NK-92 (cell line): ENCODE results near the gene NRF1.
A peak's percentile ranks its signal among the peaks of the same experiment; 100 is the strongest.
"Not testable (repeated sequence)": the region's sequence is repeated elsewhere in the genome, so short reads cannot be mapped to it uniquely, and the experiment has no call there.

Experiments used
- DNase-seq: peaks from one replicate; lab custom pipeline; 2025; ENCODE audit not compliant: unreplicated experiment; lab: John Stamatoyannopoulos, UW

The NRF1 gene

DNA sequence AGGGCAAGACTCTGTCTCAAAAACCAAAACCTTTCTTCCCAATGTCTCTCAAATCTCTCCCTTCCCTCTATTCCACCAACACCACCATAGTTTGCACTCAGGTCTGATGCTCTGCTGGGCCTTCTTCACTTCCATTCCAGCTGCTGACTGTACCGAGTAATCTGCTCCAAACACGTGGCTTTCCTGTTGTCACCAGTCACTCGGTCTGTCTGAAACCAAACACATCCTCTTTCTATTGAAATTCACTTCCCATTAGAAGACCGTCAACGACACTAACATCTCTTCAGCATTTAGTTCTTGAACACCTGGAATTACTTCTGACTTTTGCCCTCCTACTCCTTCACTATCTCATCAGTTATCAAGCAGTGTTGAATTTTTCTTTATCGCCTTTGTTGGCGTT, 4.7 kb upstream of the NRF1 start:
- DNase-seq = no peak

DNA sequence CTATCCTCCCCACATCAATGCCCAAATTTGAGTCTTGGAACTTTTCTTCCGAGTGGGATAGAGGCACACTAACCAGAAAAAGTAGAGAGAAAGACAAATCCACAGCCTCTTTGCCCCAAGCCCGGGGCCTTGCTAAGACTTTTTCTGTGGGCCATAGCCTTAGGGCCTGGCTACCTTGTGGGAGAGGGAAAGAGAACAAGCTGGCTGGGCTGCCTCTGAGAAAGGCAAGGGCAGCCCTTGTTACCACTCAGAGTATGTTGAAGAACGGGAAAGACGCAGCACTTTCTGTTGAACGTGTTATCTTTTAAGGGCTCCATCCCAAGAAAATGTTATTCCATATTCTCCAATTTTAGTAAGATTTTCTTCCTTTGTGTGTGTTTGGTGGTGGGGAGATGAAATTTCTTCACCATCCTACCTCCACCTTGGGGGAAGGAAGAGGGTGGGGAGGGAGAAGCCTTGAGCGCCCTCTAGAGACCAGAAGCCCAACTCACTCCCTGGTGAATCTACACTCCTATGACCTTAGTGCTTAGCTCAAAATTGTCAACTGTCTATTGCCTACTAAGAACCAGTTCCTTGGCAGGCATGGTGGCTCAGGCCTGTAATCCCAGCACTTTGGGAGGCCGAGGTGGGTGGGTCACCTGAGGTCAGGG, 3.9 kb upstream of the NRF1 start:
- DNase-seq = no peak

DNA sequence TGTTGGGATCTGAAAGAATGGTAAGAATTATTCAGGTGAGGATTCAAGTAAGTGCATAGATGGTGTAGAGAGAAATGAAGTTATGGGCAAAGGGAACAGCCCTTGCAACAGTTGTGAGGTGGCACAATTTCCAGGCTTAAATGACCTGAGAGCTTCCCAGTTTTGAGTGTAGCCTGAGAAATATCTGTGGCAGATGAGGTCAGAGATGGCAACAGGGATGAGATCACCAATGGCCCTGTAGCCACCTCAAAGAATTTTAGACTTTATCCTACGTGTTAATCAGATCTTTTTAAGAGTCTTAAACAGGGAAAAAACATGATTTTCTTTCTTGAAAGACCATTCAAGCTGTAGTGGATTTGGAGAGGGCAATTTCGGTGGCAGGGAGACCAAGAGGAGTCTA, 1.9 kb upstream of the NRF1 start:
- DNase-seq = no peak

DNA sequence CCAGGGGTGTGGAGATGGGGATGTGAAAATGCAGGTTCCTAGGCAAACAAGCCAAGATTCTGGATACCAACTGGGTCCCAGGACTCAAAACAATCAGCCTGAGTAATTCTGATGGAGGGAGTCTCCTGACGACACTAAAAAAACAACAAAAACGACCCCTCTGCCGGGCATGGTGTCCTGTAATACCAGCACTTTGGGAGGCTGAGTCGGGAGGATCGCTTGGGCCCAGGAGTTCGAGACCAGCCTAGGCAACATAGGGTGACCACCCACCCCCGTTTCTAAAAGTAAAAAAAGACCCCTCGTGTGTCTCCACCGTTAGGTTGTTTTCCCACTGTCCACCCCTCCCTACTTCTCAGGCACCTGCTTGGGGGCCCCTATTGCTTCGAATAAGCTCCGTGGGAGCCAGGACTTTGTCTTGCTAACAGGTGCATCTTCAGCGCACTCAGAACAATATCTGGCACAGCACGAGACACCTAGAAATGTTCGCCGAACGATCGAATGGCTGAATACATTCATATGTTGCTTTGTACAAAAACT, 743 bp upstream of the NRF1 start:
- no peak for DNase-seq

DNA sequence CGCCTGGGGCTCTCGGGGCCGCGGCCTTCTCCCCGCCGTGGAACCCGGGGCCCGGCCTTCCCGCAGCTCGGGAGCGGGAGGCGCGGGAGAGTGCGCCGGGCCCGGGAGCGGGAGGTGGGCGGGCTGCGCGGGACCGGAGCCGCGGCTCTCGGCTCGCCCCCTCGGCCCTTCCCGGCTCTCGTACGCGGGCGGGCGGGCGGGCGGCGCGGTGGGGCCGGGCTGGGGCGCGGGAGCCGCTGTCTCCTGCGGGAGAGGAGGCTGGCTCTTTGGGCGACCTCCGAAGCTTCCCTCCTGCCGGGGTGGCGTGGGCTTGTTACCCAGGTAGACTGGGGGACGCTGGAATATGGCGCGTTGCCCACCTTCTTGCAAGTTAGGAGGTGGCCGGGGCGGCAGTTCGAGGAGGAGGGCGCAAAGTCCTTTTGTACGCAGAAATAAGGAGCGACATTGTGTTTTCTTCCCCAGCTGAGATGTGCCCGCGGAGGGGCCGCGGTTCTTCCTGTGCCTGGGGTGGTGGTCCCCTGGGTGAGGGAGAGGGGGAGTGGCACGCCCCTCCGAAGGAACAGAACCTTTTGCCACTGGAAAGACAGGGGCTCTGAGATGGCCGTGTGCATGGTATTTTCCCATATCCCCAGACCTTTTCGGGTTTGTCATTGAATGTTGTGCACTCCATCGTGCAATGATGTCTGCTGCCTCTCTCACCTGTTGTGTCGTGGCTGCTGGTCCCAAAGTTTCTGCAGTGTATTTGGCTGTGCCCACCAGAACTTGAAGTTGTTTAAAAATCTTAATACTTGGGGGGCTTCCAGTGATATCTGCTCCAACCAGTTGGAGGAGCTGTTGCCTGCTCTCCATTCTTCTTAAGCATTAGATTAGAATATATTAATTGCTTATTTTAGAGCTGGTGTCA, 844 bp downstream of the NRF1 start:
- DNase-seq = no peak

DNA sequence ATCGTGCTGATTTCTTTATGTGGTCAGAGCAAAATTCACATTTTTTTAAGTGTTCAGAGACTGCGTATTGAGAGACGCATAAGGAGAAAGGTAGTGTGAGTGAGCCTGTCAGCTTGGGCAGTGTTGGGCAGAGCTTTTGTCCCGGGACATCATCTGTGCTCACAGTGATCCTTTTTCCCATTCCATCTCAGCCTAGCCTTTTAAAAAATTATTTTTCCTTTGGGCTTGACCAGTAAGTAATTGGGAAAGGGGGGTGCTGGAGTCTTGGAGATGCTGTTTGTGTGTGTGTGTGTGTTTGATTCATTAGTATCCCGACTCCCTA, 1.5 kb downstream of the NRF1 start:
- DNase-seq = no peak

- DNase-seq = peak; percentile 22
Measured at GRCh38 chr7:129615018-129615417, 3.5 kb downstream of the NRF1 start.

DNA sequence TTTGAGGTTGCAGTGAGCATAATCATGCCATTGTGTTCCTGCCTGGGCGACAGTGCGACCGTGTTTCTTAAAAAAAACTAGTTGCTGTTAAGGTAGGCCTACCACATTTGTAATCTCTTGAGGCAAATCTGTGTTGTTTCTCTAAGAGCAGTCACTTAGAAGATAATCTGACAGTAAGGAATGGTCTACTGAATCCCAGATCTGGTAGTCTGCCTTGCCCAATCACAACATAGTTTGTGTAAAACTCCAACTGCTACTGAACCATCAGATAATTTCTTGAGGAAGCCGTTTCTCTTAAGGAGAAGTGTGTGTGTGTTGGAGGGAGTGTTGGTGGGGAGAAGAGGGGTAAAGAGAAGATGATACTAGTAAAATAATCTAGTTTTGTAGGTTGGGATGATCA, 5.0 kb downstream of the NRF1 start:
- no peak for DNase-seq

DNA sequence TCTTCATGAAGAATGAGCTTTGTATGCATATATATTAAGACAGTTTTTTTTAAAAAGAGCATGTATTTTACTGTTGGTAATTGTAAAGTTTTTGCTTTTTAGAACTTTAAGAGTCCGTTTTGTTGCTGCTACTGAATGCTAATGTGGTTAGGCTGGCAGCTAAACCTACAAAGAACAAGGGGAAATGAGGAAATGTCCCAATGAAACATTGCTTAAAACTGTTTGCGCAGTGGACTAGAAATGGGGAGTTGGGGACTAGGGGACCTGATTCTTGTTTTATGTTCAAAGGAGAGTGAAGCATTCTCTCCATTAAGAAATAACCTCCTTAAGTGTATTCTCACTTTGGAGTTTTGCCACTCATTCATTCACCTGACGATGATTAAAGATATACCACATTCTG, 5.7 kb downstream of the NRF1 start:
- no peak for DNase-seq

DNA sequence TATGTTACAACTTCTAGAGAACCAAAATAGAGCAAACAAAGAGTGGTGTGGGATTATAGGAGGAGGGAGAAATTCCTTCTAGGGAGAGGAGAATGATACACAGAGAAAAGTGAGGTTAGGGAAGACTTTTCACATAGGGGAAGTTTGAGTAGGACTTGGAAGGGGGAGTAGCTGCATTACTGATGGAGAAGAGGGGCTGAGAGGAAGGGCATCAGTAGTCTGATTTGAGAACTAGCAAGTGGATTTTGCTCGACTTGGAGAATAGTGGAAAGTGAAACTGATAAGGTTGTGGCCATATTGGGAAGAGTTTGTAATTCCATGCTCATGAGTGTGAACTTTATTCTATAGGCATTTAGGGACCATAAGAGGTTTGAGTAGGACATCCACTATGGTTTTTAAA, 6.1 kb downstream of the NRF1 start:
- no peak for DNase-seq

GRCh38 chr7:129626896-129627295, 15.4 kb downstream of the NRF1 start:
- no peak for DNase-seq

GRCh38 chr7:129630341-129630740, 18.8 kb downstream of the NRF1 start:
- no peak for DNase-seq

GRCh38 chr7:129634361-129635034, 23.0 kb downstream of the NRF1 start:
- DNase-seq = no peak

GRCh38 chr7:129635300-129636029, 23.9 kb downstream of the NRF1 start:
- DNase-seq = no peak

DNA sequence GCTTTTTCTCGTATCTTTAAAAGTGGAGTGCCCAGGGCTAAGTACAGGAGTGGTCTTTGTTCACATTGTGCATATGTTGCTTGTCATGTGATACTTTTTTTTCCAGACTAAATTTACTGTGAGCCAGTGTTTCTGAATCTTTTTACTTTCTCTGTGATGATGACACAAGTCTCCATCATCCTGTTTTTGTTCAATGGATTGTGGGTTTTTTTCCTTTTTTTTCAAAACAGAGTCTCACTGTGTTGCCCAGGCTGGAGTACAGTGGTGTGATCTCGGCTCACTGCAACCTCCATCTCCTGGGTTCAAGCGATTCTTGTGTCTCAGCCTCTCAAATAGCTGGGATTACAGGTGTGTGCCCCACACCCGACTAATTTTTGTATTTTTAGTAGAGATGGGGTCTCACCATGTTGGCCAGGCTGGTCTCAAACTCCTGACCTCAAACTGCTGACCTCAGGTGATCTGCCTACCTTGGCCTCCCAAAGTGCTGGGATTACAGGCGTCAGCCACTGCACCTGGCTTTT, 24.6 kb downstream of the NRF1 start:
- not testable (repeated sequence) for DNase-seq

DNA sequence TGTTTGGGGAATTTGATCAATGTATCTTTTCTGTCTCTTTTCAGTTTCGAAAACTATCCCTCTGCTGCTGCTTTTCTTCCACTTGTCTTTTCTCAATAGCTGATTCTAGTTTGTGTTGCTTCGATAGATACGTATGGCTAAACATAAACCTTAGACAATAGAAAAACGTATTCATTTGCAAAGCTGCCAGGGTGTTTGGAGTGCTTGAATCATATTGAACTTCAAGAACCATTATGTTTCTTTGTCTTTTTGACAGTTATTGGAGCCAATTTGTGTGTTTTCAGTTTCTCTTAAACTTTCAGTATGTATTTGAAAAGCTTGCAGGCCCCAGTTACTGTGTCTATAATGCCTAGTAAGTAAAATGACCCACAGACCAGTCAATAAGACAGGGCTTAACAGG, 25.1 kb downstream of the NRF1 start:
- DNase-seq = no peak

GRCh38 chr7:129640400-129640799, 28.9 kb downstream of the NRF1 start:
- DNase-seq = no peak

- DNase-seq = no peak
Measured at GRCh38 chr7:129642871-129643549, 31.5 kb downstream of the NRF1 start.

DNA sequence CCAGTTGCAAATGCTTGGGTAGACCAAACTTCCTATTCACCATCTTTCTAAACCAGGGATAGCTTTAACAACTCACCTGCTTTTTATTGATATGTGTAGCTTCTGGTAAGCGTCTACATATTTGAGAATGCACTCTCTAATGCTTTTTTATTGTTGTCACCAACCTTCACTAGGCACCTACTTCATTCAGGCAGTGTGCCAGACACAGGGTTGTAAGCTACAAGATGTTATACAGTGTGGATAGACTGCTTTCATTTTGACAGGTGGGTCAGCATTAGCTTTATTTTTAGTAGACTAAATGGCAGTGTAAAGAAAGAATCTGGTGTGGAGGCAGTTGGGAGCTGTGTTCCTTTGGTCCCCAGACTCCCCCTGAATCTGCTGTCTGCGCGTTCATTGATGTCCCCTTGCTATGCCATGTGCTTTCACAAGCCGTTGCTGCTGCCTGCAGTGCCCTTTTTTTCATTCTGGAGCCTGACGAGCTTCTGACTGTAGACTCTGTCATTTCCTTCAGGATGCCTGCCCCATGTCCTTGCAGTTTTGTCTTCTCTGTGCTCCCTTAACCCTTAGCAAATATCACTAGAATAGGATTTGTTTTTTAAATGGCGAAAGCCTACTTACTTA, 32.1 kb downstream of the NRF1 start:
- no peak for DNase-seq

DNA sequence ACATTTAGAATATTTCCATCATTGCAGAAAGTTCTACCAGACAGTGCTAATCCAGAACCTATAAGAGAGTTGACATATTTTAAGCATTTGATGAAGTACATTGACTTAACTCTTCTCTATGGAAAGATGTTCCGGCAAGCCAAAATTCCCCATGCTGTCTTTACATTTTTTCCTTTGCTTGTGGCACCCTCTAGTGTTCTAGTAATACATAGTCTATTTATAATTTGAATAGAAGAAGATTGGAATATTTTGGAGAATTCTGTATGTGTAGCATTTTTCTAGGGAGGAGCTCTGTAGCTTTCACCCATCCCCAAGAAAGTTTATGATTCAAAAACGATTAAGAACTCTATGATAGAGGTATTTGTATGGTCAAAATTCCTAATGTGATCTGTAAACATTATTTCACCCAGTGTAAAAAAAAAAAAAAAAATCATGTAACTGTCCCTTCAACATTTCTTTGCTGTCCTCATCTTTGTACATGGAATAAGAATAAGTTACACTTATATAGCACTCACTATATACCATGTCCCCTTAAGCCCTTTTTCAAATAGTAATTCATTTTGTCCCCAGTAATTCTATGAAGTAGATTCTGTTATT, 33.2 kb downstream of the NRF1 start:
- no peak for DNase-seq
